GM12878 (cell line): ENCODE results near the gene MEI1. TPM values are rescaled to one million over a fixed set of nuclear protein-coding genes. Genes with fewer than 3 reads are reported as not detected.

Source experiments
- ATAC-seq: fragments of 200-7000 bp; cut with Tn5 transposase; 3 replicates; pipeline ENCODE4 v1.9.1; 2020; ENCODE audit warnings: mild to moderate bottlenecking, moderate library complexity
- BruUV-seq: library from RNA; stranded (reverse); fragments of 400-500 nt; replicated peaks from 2 replicates; lab custom pipeline; 2021; lab: Mats Ljungman, UMichigan
- CTCF ChIA-PET: fragments of 300-600 bp; sonication (Branson Sonifier 250); formaldehyde crosslinking; extraction: SDS; loops from one replicate; lab custom pipeline; 2021; ENCODE audit warnings: inconsistent platforms; lab: Yijun Ruan, JAX
- POLR2A ChIA-PET: fragments of 350-600 bp; formaldehyde crosslinking; extraction: SDS; loops from one replicate; lab custom pipeline; 2021; ENCODE audit warnings: inconsistent platforms; lab: Charles Lee
- RAD21 ChIA-PET: fragments of 300-600 bp; sonication (Branson Sonifier 250); formaldehyde crosslinking; loops from one replicate; lab custom pipeline; 2023; ENCODE audit warnings: antibody characterized with exemption; ENCODE audit not compliant: unreplicated experiment; lab: Charles Lee
- SMC1A ChIA-PET: fragments of 300-600 bp; sonication (Branson Sonifier 250); formaldehyde crosslinking; loops from one replicate; lab custom pipeline; 2023; ENCODE audit not compliant: unreplicated experiment, uncharacterized antibody; lab: Charles Lee
- DNase-seq: peaks from one replicate; pipeline ENCODE4 v3.0.0-alpha.2; 2011; ENCODE audit warnings: low read depth, low spot score
- FAIRE-seq: peaks from 3 replicates; lab custom pipeline; 2011; peaks lifted over from hg19 to GRCh38; lab: Jason Lieb, UNC
- H2AFZ ChIP-seq: 2 replicates; pipeline ENCODE4 v1.6.0; 2011; ENCODE audit warnings: low read depth, low read length, control low read depth; ENCODE audit not compliant: control insufficient read depth
- H3K27ac ChIP-seq: 2 replicates; pipeline ENCODE4 v1.5.1; 2011; ENCODE audit warnings: control low read depth; ENCODE audit not compliant: control insufficient read depth, insufficient read depth
- H3K27me3 ChIP-seq, 2 experiments: replicated peaks in 1 of 2; 2 replicates each; pipeline versions ENCODE4 v1.6.0 to v1.6.1; 2011; ENCODE audit warnings: low read length in 1 of 2; ENCODE audit not compliant: control insufficient read depth in 2 of 2, insufficient read depth in 2 of 2
- H3K36me3 ChIP-seq, 2 experiments: 2 replicates each; pipeline ENCODE4 v1.5.1; 2011; ENCODE audit warnings: low read length in 1 of 2; ENCODE audit not compliant: control insufficient read depth in 2 of 2, insufficient read depth in 2 of 2
- H3K4me1 ChIP-seq: 2 replicates; pipeline ENCODE4 v1.6.1; 2011; ENCODE audit warnings: mild to moderate bottlenecking, low read length, moderate library complexity, mixed read lengths; ENCODE audit not compliant: control insufficient read depth, insufficient read depth
- H3K4me2 ChIP-seq: 2 replicates; pipeline ENCODE4 v1.6.0; 2011; ENCODE audit warnings: control low read depth; ENCODE audit not compliant: control insufficient read depth, insufficient read depth
- H3K4me3 ChIP-seq: fragments of 200-600 bp; sonication (generic); 2 replicates; pipeline ENCODE4 v1.5.1; 2016
- H3K79me2 ChIP-seq: 2 replicates; pipeline ENCODE4 v1.6.0; 2011; ENCODE audit warnings: low read length; ENCODE audit not compliant: control insufficient read depth, insufficient read depth
- H3K9ac ChIP-seq: 2 replicates; pipeline ENCODE4 v1.8.0; 2011; ENCODE audit warnings: low read length, control low read depth, mixed read lengths; ENCODE audit not compliant: control insufficient read depth, insufficient read depth
- H3K9me3 ChIP-seq: replicated peaks from 3 replicates; pipeline ENCODE4 v1.5.1; 2011; ENCODE audit warnings: mild to moderate bottlenecking, low read length; ENCODE audit not compliant: control insufficient read depth, insufficient read depth
- H4K20me1 ChIP-seq: 2 replicates; pipeline ENCODE4 v1.6.0; 2011; ENCODE audit not compliant: control insufficient read depth, insufficient read depth
- BACH1 ChIP-seq: fragments of 450-650 bp; IDR thresholded peaks from 2 replicates; pipeline ENCODE4 v1.6.1; 2017; ENCODE audit warnings: mild to moderate bottlenecking, borderline replicate concordance
- CBX3 ChIP-seq: fragments of 200-600 bp; sonication (generic); IDR thresholded peaks from 2 replicates; pipeline ENCODE4 v1.6.1; 2016; ENCODE audit warnings: low read depth, borderline replicate concordance
- CHD1 ChIP-seq: IDR thresholded peaks from 2 replicates; pipeline ENCODE4 v1.6.1; 2012; ENCODE audit warnings: low read depth, low read length, improper control_type of control experiment
- MTA2 ChIP-seq: fragments of 450-650 bp; IDR thresholded peaks from 2 replicates; pipeline ENCODE4 v1.6.1; 2016; ENCODE audit warnings: low read depth, mild to moderate bottlenecking, moderate library complexity
- NKRF ChIP-seq: fragments of 450-650 bp; conservative IDR thresholded peaks from 2 replicates; pipeline ENCODE4 v1.6.1; 2017; ENCODE audit warnings: mild to moderate bottlenecking, moderate library complexity
- NR2C1 ChIP-seq: fragments of 450-650 bp; IDR thresholded peaks from 2 replicates; pipeline ENCODE4 v1.6.1; 2017; ENCODE audit warnings: antibody characterized with exemption, mild to moderate bottlenecking, moderate library complexity
- NRF1 ChIP-seq: conservative IDR thresholded peaks from 2 replicates; pipeline ENCODE4 v1.6.1; 2011; ENCODE audit warnings: mild to moderate bottlenecking, low read depth, low read length, improper control_type of control experiment
- POLR2AphosphoS2 ChIP-seq: IDR thresholded peaks from 2 replicates; pipeline ENCODE4 v1.6.1; 2011; ENCODE audit warnings: low read depth, mild to moderate bottlenecking, low read length, improper control_type of control experiment, moderate library complexity
- RBBP5 ChIP-seq: fragments of 200-600 bp; sonication (generic); conservative IDR thresholded peaks from 2 replicates; pipeline ENCODE4 v1.6.1; 2016
- RFX5 ChIP-seq: IDR thresholded peaks from 2 replicates; pipeline ENCODE4 v1.6.1; 2011; ENCODE audit warnings: low read depth, low read length, improper control_type of control experiment
- SUZ12 ChIP-seq: fragments of 200-600 bp; sonication (generic); IDR thresholded peaks from one replicate; pipeline ENCODE4 v1.6.1; 2018; ENCODE audit warnings: antibody characterized with exemption, mild to moderate bottlenecking; ENCODE audit not compliant: unreplicated experiment
- TCF7 ChIP-seq: IDR thresholded peaks from 2 replicates; pipeline ENCODE4 v1.6.1; 2014; ENCODE audit warnings: antibody characterized with exemption, borderline replicate concordance
- ZNF207 ChIP-seq: fragments of 450-650 bp; IDR thresholded peaks from 2 replicates; pipeline ENCODE4 v1.6.1; 2014; ENCODE audit warnings: antibody characterized with exemption, mild to moderate bottlenecking, borderline replicate concordance
- WGBS: methylation state at CpG from one replicate; pipeline ENCODE4 v1.1.6; 2016; ENCODE audit warnings: low lambda C conversion rate; ENCODE audit not compliant: insufficient replicate concordance, insufficient coverage; ENCODE audit errors: missing lambda C conversion rate; 5-methylcytosine and 5-hydroxymethylcytosine counted together
- in situ Hi-C: fragments of 300-500 bp; cut with MboI; formaldehyde crosslinking; loops from 9 replicates; pipeline ENCODE4 v1.14.3; 2018; ENCODE audit warnings: mixed read lengths
- intact Hi-C: fragments of 100-400 bp; cut with micrococcal nuclease; formaldehyde crosslinking; loops from one replicate; pipeline ENCODE4 v1.14.2; 2022; ENCODE audit not compliant: unreplicated experiment
- polyA plus RNA-seq, 11 experiments: library from polyadenylated mRNA; depleted of rRNA in 4 of 11; unstranded in 6 of 11; stranded (reverse) in 5 of 11; fragments of >200 nt; fragmentation: Nextera tagmentation in 4 of 11; fragmentation: Illumina TruSeq in 1 of 11; extraction: Ambion mirVana in 4 of 11; extraction: Trizol in 1 of 11; gene quantifications; 1 replicate in 1 of 11; 2 replicates in 10 of 11; pipeline versions ENCODE4 v1.2.1 to v1.2.3, GENCODE V29; 2011 to 2016; ENCODE audit warnings: inconsistent platforms in 2 of 11, missing spikeins in 2 of 11, low read depth in 1 of 11
- total RNA-seq, 4 experiments: library from RNA; depleted of rRNA in 3 of 4; stranded (reverse); fragments of >200 nt in 3 of 4; fragmentation: Illumina TruSeq in 1 of 4; extraction: Trizol in 1 of 4; gene quantifications; 2 replicates each; pipeline versions ENCODE4 v1.2.1 to v1.2.3, GENCODE V29; 2013 to 2021

The MEI1 gene
- total and polyA plus RNA-seq, 10 of the 15 experiments (the other 5 are each of a cell fraction or from before 2014, with no cell fraction given): 27.9 to 48.9 (median 35.8) TPM

GRCh38 chr22:41836551-41836950 is 137.2 kb downstream of the MEI1 start:
- Histone ChIP-seq H3K27ac (no peak overlapping the region), H3K79me2 (peaks cover 92% of the 10 kb centered on the region), H3K27me3 (no peaks in the 10 kb centered on the region), H3K4me3 (peak overlapping the region; percentile 20; the same call in 1 of the 2 replicates), H3K9me3 (no peaks in the 10 kb centered on the region; the same call in 2 of the 3 replicates), H3K4me1 (peaks cover 14% of the 10 kb centered on the region), H3K9ac (no peak overlapping the region), H4K20me1 (no peaks in the 10 kb centered on the region; the same call in 1 of the 2 replicates), H3K4me2 (peak overlapping the region; percentile 68), H2AFZ (no peak overlapping the region), H3K36me3 (peaks cover 2 to 17% of the 10 kb centered on the region in 2 experiments; a peak in 3 of 4 replicates)
- in situ Hi-C loops: no loop called here
- intact Hi-C loops: no loop called here
- DNase-seq: no peak
- TF ChIP-seq POLR2AphosphoS2: 0 out of 2 replicates have a peak, but pooled peaks have one; percentile 46
- no peak for TF ChIP-seq BACH1
- 68% methylated on average over 2 of the region's 2 CpGs for WGBS
- ATAC-seq: no peak
- no peak for FAIRE-seq
- RAD21 ChIA-PET: interaction anchor here (1.1 to 11.0 kb wide), 6 partner anchors 16 to 139 kb away, joined by 3 to 84 read pairs (median 14); no protein-coding TSS in a partner anchor
- POLR2A ChIA-PET: interaction anchor here (0.6 to 7.8 kb wide), 7 partner anchors 8 to 113 kb away, joined by 3 to 72 read pairs (median 4); no protein-coding TSS in a partner anchor
- no TSS peak for BruUV-seq
- CTCF ChIA-PET: interaction anchor here (1.8 to 5.2 kb wide), 3 partner anchors 10 to 139 kb away, joined by 5 to 51 read pairs (median 26); no protein-coding TSS in a partner anchor
- SMC1A ChIA-PET: interaction anchor here (0.9 to 6.2 kb wide), 7 partner anchors 9 to 106 kb away, joined by 3 to 62 read pairs (median 7); no protein-coding TSS in a partner anchor

GRCh38 chr22:41838842-41839618 is 139.7 kb downstream of the MEI1 start:
- peak overlapping the region; percentile 54 for H3K4me2 ChIP-seq
- peaks cover 17% of the 10 kb centered on the region for H3K4me1 ChIP-seq
- BruUV-seq: TSS peak; percentile 1
- TF ChIP-seq SUZ12 (no peak), NKRF (no peak), ZNF207 (no peak), MTA2 (no peak), RFX5 (no peak), TCF7 (no peak), CHD1 (no peak), NRF1 (no peak), CBX3 (no peak), RBBP5 (no peak), NR2C1 (no peak)

More at GRCh38 chr22:41838842-41839618, 139.7 kb downstream of the MEI1 start:
- intact Hi-C loops: no loop called here
- in situ Hi-C loops: no loop called here
- Histone ChIP-seq H3K27ac (0 out of 2 replicates have a peak overlapping the region, but pooled peaks have one; percentile 33), H4K20me1 (no peaks in the 10 kb centered on the region; the same call in 1 of the 2 replicates), H3K9ac (no peak overlapping the region; the same call in 1 of the 2 replicates), H3K79me2 (peaks cover 95% of the 10 kb centered on the region), H3K4me3 (peak overlapping the region; percentile 11; the same call in 1 of the 2 replicates), H3K36me3 (peaks cover 2 to 22% of the 10 kb centered on the region in 2 experiments; a peak in 3 of 4 replicates), H3K27me3 (no peaks in the 10 kb centered on the region), H2AFZ (no peak overlapping the region), H3K9me3 (no peaks in the 10 kb centered on the region)
- WGBS: 0% methylated on average over 1 of the region's 1 CpG
- no peak for DNase-seq
- peak; percentile 6; the same call in 1 of the 3 replicates for ATAC-seq
- POLR2A ChIA-PET: interaction anchor here (0.5 to 9.4 kb wide), 16 partner anchors 7 to 420 kb away, joined by 3 to 135 read pairs (median 4); partner anchors contain the start of gene CCDC134
- SMC1A ChIA-PET: interaction anchor here (0.9 to 10.2 kb wide), 6 partner anchors 8 to 102 kb away, joined by 3 to 96 read pairs (median 4); no protein-coding TSS in a partner anchor
- RAD21 ChIA-PET: interaction anchor here (0.7 to 2.2 kb wide), 8 partner anchors 12 to 1730 kb away, joined by 3 to 15 read pairs (median 4); no protein-coding TSS in a partner anchor
- CTCF ChIA-PET: interaction anchor here (1.1 to 5.9 kb wide), 4 partner anchors 9 to 57 kb away, joined by 3 to 33 read pairs (median 12); no protein-coding TSS in a partner anchor
- no peak for FAIRE-seq
